Stimulated activated naive CD4-positive, alpha-beta T cell (primary cell): ENCODE results near the gene PRKCZ.
A peak's percentile ranks its signal among the peaks of the same experiment; 100 is the strongest.

ENCODE experiments used
- DNase-seq, 6 experiments: peaks; one replicate each; lab custom pipeline; 2025; lab: John Stamatoyannopoulos, UW

Gene PRKCZ

GRCh38 chr1:2046174-2046917 lies 3.9 kb upstream of the PRKCZ start:
- peak in 2 of 6 experiments; percentile 17 to 32 for DNase-seq

GRCh38 chr1:2046953-2047748 lies 3.1 kb upstream of the PRKCZ start:
- no peak for DNase-seq

GRCh38 chr1:2047749-2048729 lies 2.2 kb upstream of the PRKCZ start:
- DNase-seq, result no peak

GRCh38 chr1:2049225-2049717 lies 940 bp upstream of the PRKCZ start:
- peak in 1 of 6 experiments; percentile 31 for DNase-seq

- DNase-seq, result peak in 2 of 6 experiments; percentile 36 to 56
Measured at GRCh38 chr1:2050461-2050792, 216 bp downstream of the PRKCZ start.

GRCh38 chr1:2050793-2051682 lies 827 bp downstream of the PRKCZ start:
- no peak for DNase-seq

- no peak for DNase-seq
Measured at GRCh38 chr1:2052054-2052679, 2.0 kb downstream of the PRKCZ start.

- DNase-seq, result no peak
Measured at GRCh38 chr1:2052756-2053155, 2.5 kb downstream of the PRKCZ start.

GRCh38 chr1:2053217-2053616 lies 3.0 kb downstream of the PRKCZ start:
- no peak for DNase-seq

- no peak for DNase-seq
Measured at GRCh38 chr1:2053784-2054376, 3.7 kb downstream of the PRKCZ start.

GRCh38 chr1:2054560-2054959 lies 4.3 kb downstream of the PRKCZ start:
- DNase-seq, result no peak

GRCh38 chr1:2055911-2056575 lies 5.8 kb downstream of the PRKCZ start:
- no peak for DNase-seq

- DNase-seq, result no peak
Measured at GRCh38 chr1:2056955-2057590, 6.9 kb downstream of the PRKCZ start.

- DNase-seq, result no peak
Measured at GRCh38 chr1:2059290-2059953, 9.2 kb downstream of the PRKCZ start.

- DNase-seq, result no peak
Measured at GRCh38 chr1:2060072-2060471, 9.9 kb downstream of the PRKCZ start.

GRCh38 chr1:2060535-2060934 lies 10.3 kb downstream of the PRKCZ start:
- DNase-seq, result no peak

- DNase-seq, result no peak
Measured at GRCh38 chr1:2061065-2061778, 11.0 kb downstream of the PRKCZ start.

- DNase-seq, result no peak
Measured at GRCh38 chr1:2065699-2066098, 15.5 kb downstream of the PRKCZ start.
